ENCODE results near the gene ZNF138.
"Not testable (repeated sequence)": the region's sequence is repeated elsewhere in the genome, so short reads cannot be mapped to it uniquely, and the experiment has no call there.

The ZNF138 gene

GRCh38 chr7:64789241-64789640 lies 5.0 kb upstream of the ZNF138 start:
- WGBS: 80% methylated on average over 11 of the region's 11 CpGs
- H3K4me1 ChIP-seq (ENCODE audit: insufficient read depth, low read length); H3K4me3 ChIP-seq (ENCODE audit: low read length); H3K9ac ChIP-seq (ENCODE audit: low read depth, low read length); H3K9me3 ChIP-seq (ENCODE audit: insufficient read depth, low read depth, low read length); H3K27me3 ChIP-seq (ENCODE audit: insufficient read depth, low read length); H3K36me3 ChIP-seq (ENCODE audit: insufficient read depth, low read length); H3K27ac ChIP-seq (ENCODE audit: low read depth, low read length): not testable (repeated sequence)

GRCh38 chr7:64793106-64793755 lies 997 bp upstream of the ZNF138 start:
- Histone ChIP-seq H3K4me1 (ENCODE audit: insufficient read depth, low read length) (peaks cover 16% of the 10 kb centered on the region; the same call in 1 of the 2 replicates), H3K27me3 (ENCODE audit: insufficient read depth, low read length) (no peaks in the 10 kb centered on the region), H3K36me3 (ENCODE audit: insufficient read depth, low read length) (peaks cover 10% of the 10 kb centered on the region), H3K9me3 (ENCODE audit: insufficient read depth, low read depth, low read length) (no peaks in the 10 kb centered on the region), H3K4me3 (ENCODE audit: low read length) (no peak overlapping the region), H3K9ac (ENCODE audit: low read depth, low read length) (no peak overlapping the region), H3K27ac (ENCODE audit: low read depth, low read length) (no peak overlapping the region)
- WGBS: 95% methylated on average over 4 of the region's 4 CpGs

- 2% methylated on average over 1 of the region's 1 CpG for WGBS
- H3K36me3 ChIP-seq (ENCODE audit: insufficient read depth, low read length): peaks cover 25% of the 10 kb centered on the region
- H3K9ac ChIP-seq (ENCODE audit: low read depth, low read length): peak overlapping the region; percentile 93
- H3K27ac ChIP-seq (ENCODE audit: low read depth, low read length): peak overlapping the region; percentile 84; the same call in 1 of the 2 replicates
- no peaks in the 10 kb centered on the region for H3K27me3 ChIP-seq (ENCODE audit: insufficient read depth, low read length)
- H3K9me3 ChIP-seq (ENCODE audit: insufficient read depth, low read depth, low read length): no peaks in the 10 kb centered on the region
- peak overlapping the region; percentile 81 for H3K4me3 ChIP-seq (ENCODE audit: low read length)
- H3K4me1 ChIP-seq (ENCODE audit: insufficient read depth, low read length): peaks cover 16% of the 10 kb centered on the region
Measured at GRCh38 chr7:64795176-64795575, 948 bp downstream of the ZNF138 start.

GRCh38 chr7:64799169-64799568 lies 4.9 kb downstream of the ZNF138 start:
- 95% methylated on average over 8 of the region's 8 CpGs for WGBS

GRCh38 chr7:64802699-64803098 lies 8.5 kb downstream of the ZNF138 start:
- Histone ChIP-seq H3K9ac (ENCODE audit: low read depth, low read length) (peak overlapping the region; percentile 30; the same call in 1 of the 2 replicates), H3K36me3 (ENCODE audit: insufficient read depth, low read length) (peaks cover 67% of the 10 kb centered on the region), H3K27me3 (ENCODE audit: insufficient read depth, low read length) (no peaks in the 10 kb centered on the region), H3K4me1 (ENCODE audit: insufficient read depth, low read length) (peaks cover 36% of the 10 kb centered on the region), H3K27ac (ENCODE audit: low read depth, low read length) (peak overlapping the region; percentile 74; the same call in 1 of the 2 replicates), H3K4me3 (ENCODE audit: low read length) (peak overlapping the region; percentile 27), H3K9me3 (ENCODE audit: insufficient read depth, low read depth, low read length) (peaks cover 23% of the 10 kb centered on the region)
- WGBS: 43% methylated on average over 1 of the region's 2 CpGs

More at GRCh38 chr7:64799169-64799568, 4.9 kb downstream of the ZNF138 start:
- not testable (repeated sequence) for H3K4me3 ChIP-seq (ENCODE audit: low read length); H3K27me3 ChIP-seq (ENCODE audit: insufficient read depth, low read length); H3K9ac ChIP-seq (ENCODE audit: low read depth, low read length); H3K9me3 ChIP-seq (ENCODE audit: insufficient read depth, low read depth, low read length); H3K27ac ChIP-seq (ENCODE audit: low read depth, low read length)
- Histone ChIP-seq H3K36me3 (ENCODE audit: insufficient read depth, low read length) (peaks cover 56% of the 10 kb centered on the region), H3K4me1 (ENCODE audit: insufficient read depth, low read length) (peaks cover 50% of the 10 kb centered on the region)

- H3K4me3 ChIP-seq (ENCODE audit: low read length): no peak overlapping the region
- no peaks in the 10 kb centered on the region for H3K27me3 ChIP-seq (ENCODE audit: insufficient read depth, low read length)
- H3K36me3 ChIP-seq (ENCODE audit: insufficient read depth, low read length): peaks cover 57% of the 10 kb centered on the region
- peaks cover 10% of the 10 kb centered on the region for H3K4me1 ChIP-seq (ENCODE audit: insufficient read depth, low read length)
- H3K9ac ChIP-seq (ENCODE audit: low read depth, low read length): no peak overlapping the region
- peaks cover 29% of the 10 kb centered on the region for H3K9me3 ChIP-seq (ENCODE audit: insufficient read depth, low read depth, low read length)
- 89% methylated on average over 4 of the region's 4 CpGs for WGBS
- H3K27ac ChIP-seq (ENCODE audit: low read depth, low read length): no peak overlapping the region
Measured at GRCh38 chr7:64807731-64808365, 13.6 kb downstream of the ZNF138 start.

- H3K4me1 ChIP-seq (ENCODE audit: insufficient read depth, low read length): no peaks in the 10 kb centered on the region
- no peak overlapping the region for H3K4me3 ChIP-seq (ENCODE audit: low read length)
- H3K9me3 ChIP-seq (ENCODE audit: insufficient read depth, low read depth, low read length): peaks cover 14% of the 10 kb centered on the region
- H3K27ac ChIP-seq (ENCODE audit: low read depth, low read length): no peak overlapping the region
- H3K9ac ChIP-seq (ENCODE audit: low read depth, low read length): no peak overlapping the region
- H3K36me3 ChIP-seq (ENCODE audit: insufficient read depth, low read length): peaks cover 48% of the 10 kb centered on the region
- H3K27me3 ChIP-seq (ENCODE audit: insufficient read depth, low read length): no peaks in the 10 kb centered on the region
Measured at GRCh38 chr7:64811767-64812166, 17.5 kb downstream of the ZNF138 start.

- H3K36me3 ChIP-seq (ENCODE audit: insufficient read depth, low read length): peaks cover 20% of the 10 kb centered on the region
- no peak overlapping the region for H3K4me3 ChIP-seq (ENCODE audit: low read length)
- H3K9ac ChIP-seq (ENCODE audit: low read depth, low read length): no peak overlapping the region
- H3K9me3 ChIP-seq (ENCODE audit: insufficient read depth, low read depth, low read length): no peaks in the 10 kb centered on the region; the same call in 1 of the 2 replicates
- WGBS: 100% methylated on average over 1 of the region's 1 CpG
- no peak overlapping the region for H3K27ac ChIP-seq (ENCODE audit: low read depth, low read length)
- H3K27me3 ChIP-seq (ENCODE audit: insufficient read depth, low read length): no peaks in the 10 kb centered on the region
- no peaks in the 10 kb centered on the region for H3K4me1 ChIP-seq (ENCODE audit: insufficient read depth, low read length)
Measured at GRCh38 chr7:64830926-64831325, 36.7 kb downstream of the ZNF138 start.

- no peak overlapping the region for H3K9ac ChIP-seq (ENCODE audit: low read depth, low read length)
- 87% methylated on average over 4 of the region's 4 CpGs for WGBS
- H3K36me3 ChIP-seq (ENCODE audit: insufficient read depth, low read length): peaks cover 20% of the 10 kb centered on the region
- no peak overlapping the region for H3K27ac ChIP-seq (ENCODE audit: low read depth, low read length)
- no peak overlapping the region for H3K4me3 ChIP-seq (ENCODE audit: low read length)
- H3K9me3 ChIP-seq (ENCODE audit: insufficient read depth, low read depth, low read length): no peaks in the 10 kb centered on the region; the same call in 1 of the 2 replicates
- H3K4me1 ChIP-seq (ENCODE audit: insufficient read depth, low read length): no peaks in the 10 kb centered on the region
- H3K27me3 ChIP-seq (ENCODE audit: insufficient read depth, low read length): no peaks in the 10 kb centered on the region
Measured at GRCh38 chr7:64832136-64832535, 37.9 kb downstream of the ZNF138 start.

GRCh38 chr7:64834989-64835388 lies 40.8 kb downstream of the ZNF138 start:
- peaks cover 20% of the 10 kb centered on the region for H3K36me3 ChIP-seq (ENCODE audit: insufficient read depth, low read length)
- H3K4me1 ChIP-seq (ENCODE audit: insufficient read depth, low read length): no peaks in the 10 kb centered on the region
- no peak overlapping the region for H3K9ac ChIP-seq (ENCODE audit: low read depth, low read length)
- H3K9me3 ChIP-seq (ENCODE audit: insufficient read depth, low read depth, low read length): no peaks in the 10 kb centered on the region
- 89% methylated on average over 16 of the region's 16 CpGs for whole genome bisulfite sequencing
- H3K27me3 ChIP-seq (ENCODE audit: insufficient read depth, low read length): no peaks in the 10 kb centered on the region
- no peak overlapping the region for H3K27ac ChIP-seq (ENCODE audit: low read depth, low read length)
- no peak overlapping the region for H3K4me3 ChIP-seq (ENCODE audit: low read length)

GRCh38 chr7:64835856-64836255 lies 41.6 kb downstream of the ZNF138 start:
- H3K4me3 ChIP-seq (ENCODE audit: low read length); H3K4me1 ChIP-seq (ENCODE audit: insufficient read depth, low read length); H3K27me3 ChIP-seq (ENCODE audit: insufficient read depth, low read length); H3K27ac ChIP-seq (ENCODE audit: low read depth, low read length); H3K9me3 ChIP-seq (ENCODE audit: insufficient read depth, low read depth, low read length); H3K9ac ChIP-seq (ENCODE audit: low read depth, low read length): not testable (repeated sequence)
- WGBS: 91% methylated on average over 8 of the region's 8 CpGs
- H3K36me3 ChIP-seq (ENCODE audit: insufficient read depth, low read length): peaks cover 18% of the 10 kb centered on the region

All from HUES64 (cell line).